ENCODE measurements around the gene MATCAP1. TPM values are rescaled to one million over a fixed set of nuclear protein-coding genes. Genes with fewer than 3 reads are reported as not detected.

MATCAP1 gene
- total RNA-seq, 1 experiment from 2014 or later: 4.2 TPM

DNA sequence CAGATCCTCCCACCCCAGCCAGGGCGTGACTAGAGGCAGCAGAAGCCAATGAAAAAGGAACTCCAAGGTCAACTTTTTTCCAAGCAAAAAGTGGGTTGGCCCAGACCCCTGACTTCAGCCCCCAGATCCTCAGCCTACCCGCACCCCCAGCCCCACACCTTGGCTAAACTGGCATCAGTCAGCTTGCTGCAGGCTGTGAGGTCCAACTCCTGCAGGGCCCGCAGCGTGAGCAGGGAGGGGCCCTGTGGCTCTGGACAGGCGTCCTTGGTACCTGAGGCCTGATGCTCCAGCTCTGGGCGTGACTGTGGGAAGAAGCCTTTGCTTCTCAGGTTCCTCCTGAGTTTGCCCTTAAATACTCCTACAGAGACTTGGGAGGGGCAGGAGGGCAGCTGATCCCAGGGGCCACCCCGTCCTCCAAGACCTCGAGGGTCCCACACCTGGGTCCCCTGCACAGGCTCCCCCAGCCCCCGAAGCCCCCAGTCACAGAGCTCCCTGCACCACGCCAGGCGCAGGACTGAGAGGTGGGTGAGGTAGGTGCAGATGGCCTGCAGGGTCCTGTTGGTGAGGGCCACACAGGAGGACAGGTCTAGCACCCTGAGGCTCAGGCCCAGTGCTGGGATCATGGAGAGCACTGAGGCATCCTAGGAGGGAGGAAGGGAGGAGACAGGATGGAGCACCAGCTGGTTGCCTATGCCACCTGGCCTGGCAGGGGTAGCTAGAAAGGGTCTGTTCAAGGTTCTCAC lies 24.6 kb upstream of the MATCAP1 start:
- no peak for DNase-seq (ENCODE audit: low read depth)

DNA sequence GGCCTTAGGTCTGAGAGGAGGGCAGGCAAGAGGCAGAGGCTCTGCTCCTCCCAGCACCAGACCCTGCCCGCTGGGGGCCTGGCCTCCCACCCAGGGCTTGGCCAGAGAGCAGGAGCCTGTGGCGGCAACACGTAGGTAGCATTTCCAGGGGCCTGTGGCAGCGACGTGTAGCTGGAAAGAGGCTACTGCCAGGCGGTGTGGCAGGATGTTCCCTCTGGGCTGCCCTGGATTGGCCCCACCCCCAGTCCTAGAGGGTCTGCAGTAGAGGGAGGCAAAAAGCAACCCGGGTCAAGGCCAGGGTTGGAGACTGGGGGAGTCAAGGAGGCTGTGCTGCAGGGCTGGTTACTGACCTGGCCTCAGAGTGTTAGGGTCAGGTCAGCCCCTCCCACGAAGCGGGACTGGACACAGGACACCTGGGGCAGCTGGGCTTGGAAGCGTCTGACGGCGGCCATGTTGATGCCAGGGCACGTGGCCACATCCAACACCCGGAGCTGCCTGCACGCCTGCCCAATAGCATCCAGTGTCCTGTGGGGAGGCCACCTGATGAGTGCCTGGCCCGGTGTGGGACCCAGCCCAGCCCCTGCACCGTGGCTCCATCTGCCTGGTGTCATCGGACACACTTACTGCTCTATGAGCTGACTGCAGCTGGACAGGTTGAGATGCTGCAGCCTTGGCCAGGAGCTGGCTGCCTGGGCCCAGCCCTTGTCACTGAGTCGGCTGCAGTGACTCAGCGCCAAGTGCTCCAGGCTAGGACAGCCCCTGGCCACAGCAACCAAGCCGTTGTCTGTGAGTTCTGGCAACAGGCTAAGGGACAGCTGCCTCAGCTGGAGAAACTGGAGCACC lies 23.7 kb upstream of the MATCAP1 start:
- DNase-seq (ENCODE audit: low read depth): peak; percentile 86

GRCh38 chr16:67206838-67207248 lies 23.1 kb upstream of the MATCAP1 start:
- DNase-seq (ENCODE audit: low read depth): peak; percentile 24

DNA sequence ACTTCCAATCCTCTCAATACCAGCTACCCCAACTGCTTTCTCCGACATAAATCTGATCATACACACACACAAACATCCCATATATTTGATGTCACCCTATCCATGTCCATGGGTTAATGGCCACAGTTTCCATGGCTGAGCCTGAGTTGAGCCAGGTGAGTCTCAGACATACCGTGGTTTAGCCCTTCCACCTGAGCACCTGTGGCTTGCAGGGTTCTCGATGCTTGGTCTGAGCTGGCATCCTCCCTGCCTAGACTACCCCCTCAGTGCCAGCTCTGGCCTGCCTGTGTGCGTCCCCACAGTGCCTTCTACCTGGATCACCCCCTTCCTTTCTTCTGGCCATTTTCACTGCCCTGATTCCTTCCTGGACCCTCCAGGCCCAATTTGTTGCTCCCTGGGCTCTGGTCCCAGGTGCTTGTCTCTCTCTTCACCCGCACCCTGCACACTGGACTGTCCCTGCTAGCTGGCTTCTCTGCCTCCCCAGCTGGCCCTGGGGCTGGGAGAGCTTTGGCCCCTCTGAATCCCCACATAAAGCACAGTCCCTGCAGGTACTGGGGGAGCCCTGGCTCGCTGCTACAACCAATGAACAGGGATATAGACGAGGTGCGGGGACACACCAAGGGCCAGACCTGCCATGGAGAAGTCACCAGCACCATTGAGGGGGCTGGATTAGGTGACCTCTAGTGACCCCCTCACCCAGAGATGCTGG lies 22.5 kb upstream of the MATCAP1 start:
- DNase-seq (ENCODE audit: low read depth): no peak

- DNase-seq (ENCODE audit: low read depth): no peak
These were observed 20.3 kb upstream of the MATCAP1 start for GRCh38 chr16:67204076-67204475.

- no peak for DNase-seq (ENCODE audit: low read depth)
These were observed 19.3 kb upstream of the MATCAP1 start for GRCh38 chr16:67202956-67203493.

GRCh38 chr16:67202426-67202825 lies 18.7 kb upstream of the MATCAP1 start:
- no peak for DNase-seq (ENCODE audit: low read depth)

- DNase-seq (ENCODE audit: low read depth): no peak
These were observed 17.9 kb upstream of the MATCAP1 start for GRCh38 chr16:67201411-67202345.

GRCh38 chr16:67200491-67200890 lies 16.7 kb upstream of the MATCAP1 start:
- DNase-seq (ENCODE audit: low read depth): no peak

GRCh38 chr16:67199808-67200198 lies 16.0 kb upstream of the MATCAP1 start:
- DNase-seq (ENCODE audit: low read depth): no peak

DNA sequence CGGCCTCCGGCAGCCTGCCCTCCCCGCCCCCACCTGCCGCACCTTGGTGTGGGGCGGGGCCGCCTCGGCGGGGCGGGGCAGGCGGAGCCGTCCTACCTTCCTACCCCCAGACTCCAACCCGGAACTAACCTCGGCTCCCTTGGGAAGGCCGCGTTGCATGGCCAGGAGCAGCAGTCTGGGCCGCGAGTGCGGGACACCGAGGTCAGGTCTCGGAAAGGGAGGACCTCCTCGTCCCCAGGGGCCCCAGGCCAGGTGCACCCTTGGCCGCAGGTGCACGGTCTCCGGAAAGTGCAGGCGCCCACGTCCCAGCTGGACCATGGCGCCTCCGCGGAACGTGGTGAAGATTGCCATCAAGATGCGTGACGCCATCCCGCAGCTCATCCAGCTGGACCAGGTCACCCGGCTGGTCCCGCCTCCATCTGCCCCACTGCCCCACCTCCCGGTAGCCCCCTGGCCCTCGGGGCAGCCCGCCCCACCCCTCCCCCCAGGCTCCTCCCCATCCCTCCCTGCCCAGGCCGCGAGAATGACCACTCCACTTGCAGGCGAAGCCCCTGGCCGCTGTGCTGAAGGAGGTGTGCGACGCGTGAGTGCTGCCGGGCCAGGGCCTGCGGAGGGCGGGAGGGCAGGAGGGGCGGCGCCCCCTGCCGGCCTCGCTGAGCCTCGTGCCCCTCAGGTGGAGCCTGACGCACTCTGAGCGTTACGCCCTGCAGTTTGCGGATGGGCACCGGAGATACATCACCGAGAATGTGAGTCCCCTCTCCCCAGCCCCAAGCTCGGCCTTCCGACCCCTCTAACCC lies 15.4 kb upstream of the MATCAP1 start, which contains the start of gene ELMO3:
TSS of gene ELMO3 (plus strand) at position 121 of the 797 bp plus-strand sequence. CDS start at position 317, 196 bp downstream.
- DNase-seq (ENCODE audit: low read depth): no peak

DNA sequence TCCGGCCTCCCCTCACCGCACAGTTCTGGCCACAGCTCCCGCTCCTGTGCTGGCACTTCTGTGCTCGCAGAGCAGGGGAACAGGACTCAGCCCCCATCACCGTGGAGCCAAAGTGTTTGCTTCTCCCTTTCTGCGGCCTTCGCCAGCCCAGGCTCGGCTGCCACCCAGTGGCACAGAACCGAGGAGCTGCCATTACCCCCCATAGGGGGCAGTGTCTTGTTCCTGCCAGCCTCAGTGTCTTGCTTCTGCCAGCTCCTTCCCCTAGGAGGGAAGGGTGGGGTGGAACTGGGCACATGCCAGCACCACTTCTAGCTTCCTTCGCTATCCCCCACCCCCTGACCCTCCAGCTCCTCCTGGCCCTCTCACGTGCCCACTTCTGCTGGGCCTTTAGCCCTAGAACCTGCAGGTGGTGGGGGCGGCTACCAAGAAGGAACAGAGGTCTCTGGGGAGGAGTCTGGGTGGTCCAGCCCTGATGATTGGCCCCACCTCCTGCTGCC lies 14.5 kb upstream of the MATCAP1 start:
- no peak for DNase-seq (ENCODE audit: low read depth)

DNA sequence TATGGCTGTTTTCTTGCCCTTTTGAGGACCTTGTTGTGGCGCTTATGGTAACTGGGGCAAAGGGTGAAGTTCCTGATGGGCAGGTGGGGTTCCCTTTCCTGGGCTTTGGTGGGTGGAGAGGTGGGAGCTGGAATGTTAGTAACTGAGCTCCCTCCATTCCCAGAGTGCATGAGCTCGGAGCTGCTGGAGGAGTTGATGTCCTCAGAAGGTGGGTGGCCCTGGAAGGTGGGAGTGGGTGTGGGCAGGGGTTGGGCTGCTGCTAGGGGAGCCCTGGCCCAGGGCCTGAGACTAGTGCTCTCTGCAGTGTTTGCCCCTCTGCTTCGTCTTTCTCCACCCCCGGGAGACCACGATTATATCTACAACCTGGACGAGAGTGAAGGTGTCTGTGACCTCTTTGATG lies 13.9 kb upstream of the MATCAP1 start:
- DNase-seq (ENCODE audit: low read depth): no peak

GRCh38 chr16:67196881-67197280 lies 13.1 kb upstream of the MATCAP1 start:
- no peak for DNase-seq (ENCODE audit: low read depth)

- DNase-seq (ENCODE audit: low read depth): no peak
These were observed 11.9 kb upstream of the MATCAP1 start for GRCh38 chr16:67195676-67196075.

GRCh38 chr16:67194260-67194659 lies 10.5 kb upstream of the MATCAP1 start:
- DNase-seq (ENCODE audit: low read depth): no peak

- DNase-seq (ENCODE audit: low read depth): no peak
These were observed 9.8 kb upstream of the MATCAP1 start for GRCh38 chr16:67193536-67193935.

- no peak for DNase-seq (ENCODE audit: low read depth)
These were observed 9.1 kb upstream of the MATCAP1 start for GRCh38 chr16:67192781-67193361.

- peak; percentile 91 for DNase-seq (ENCODE audit: low read depth)
These were observed 8.4 kb upstream of the MATCAP1 start, which contains the start of gene E2F4 for GRCh38 chr16:67191995-67192681. E2F4 (plus strand) TSS chr16:67192155; CDS start chr16:67192228, 73 bp downstream.
